ENCODE results near the gene APOL4. TPM values are rescaled to one million over a fixed set of nuclear protein-coding genes. Genes with fewer than 3 reads are reported as not detected.

Gene APOL4
- total and polyA plus RNA-seq, 2 of the 4 experiments (the other 2 are of a cell fraction) = 0.07 TPM; not detected in 1

DNA sequence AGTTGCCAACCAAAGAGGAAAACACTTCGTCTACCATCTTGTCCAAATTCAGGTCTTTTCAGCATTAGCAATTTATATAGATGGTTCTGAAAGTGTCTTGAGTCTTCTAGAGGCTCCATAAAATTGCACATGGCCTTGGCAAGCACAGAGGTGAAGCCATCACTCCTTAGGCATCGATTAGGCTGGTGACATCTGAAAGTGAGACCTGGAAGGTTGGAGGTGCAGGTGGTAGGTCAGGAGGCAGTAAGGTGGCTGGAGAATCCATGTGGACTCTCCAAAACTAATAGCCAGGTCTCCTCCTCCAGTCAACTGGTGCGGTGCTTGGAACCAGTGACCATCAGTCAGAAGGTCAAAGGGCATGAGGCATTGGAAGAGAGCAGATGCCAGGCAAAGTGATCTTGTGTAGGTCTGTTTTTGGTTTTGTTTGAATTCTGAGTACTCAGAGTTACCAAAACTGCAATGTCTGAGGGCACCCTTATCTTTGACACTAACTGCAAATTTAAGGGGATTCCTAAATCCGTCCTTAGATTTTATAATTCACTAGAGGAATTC is 44.3 kb upstream of the APOL4 start:
- intact Hi-C loops (cut with micrococcal nuclease) = no loop called here
- Histone ChIP-seq H3K79me1 (ENCODE audit: low read depth in 1 of 2, low read length in 2 of 2) (no peaks in the 10 kb centered on the region), H3K9me3 (ENCODE audit: control insufficient read depth, insufficient read depth, low read length) (no peaks in the 10 kb centered on the region), H2AK5ac (ENCODE audit: low read depth, low read length) (no peak overlapping the region), H3K9ac (ENCODE audit: low read depth, low read length) (no peak overlapping the region), H2BK15ac (ENCODE audit: low read depth, low read length) (no peak overlapping the region), H3K36me3 (ENCODE audit: control insufficient read depth, insufficient read depth, low read length) (no peaks in the 10 kb centered on the region), H3K27ac (ENCODE audit: insufficient read depth, low read length) (no peak overlapping the region), H3K18ac (ENCODE audit: low read depth, low read length) (no peak overlapping the region), H3K4me3 (ENCODE audit: insufficient read depth, low read depth, low read length) (no peak overlapping the region), H2BK5ac (ENCODE audit: low read depth, low read length, poor library complexity, severe bottlenecking) (no peak overlapping the region), H2AFZ (replicated peaks; ENCODE audit: low read length, poor library complexity) (no peak overlapping the region), H2BK120ac (ENCODE audit: low read depth, low read length) (no peak overlapping the region), H3K4ac (ENCODE audit: low read depth, low read length) (no peak overlapping the region), H3K4me1 (ENCODE audit: control insufficient read depth, insufficient read depth, low read length) (no peaks in the 10 kb centered on the region), H3K14ac (replicated peaks; ENCODE audit: low read depth, low read length) (no peak overlapping the region), H2AK9ac (replicated peaks; ENCODE audit: low read depth, low read length, poor library complexity) (no peak overlapping the region), H3K23ac (ENCODE audit: low read depth, low read length) (no peak overlapping the region), H4K20me1 (ENCODE audit: insufficient read depth, low read length) (no peaks in the 10 kb centered on the region), H3K4me2 (ENCODE audit: low read depth, low read length) (no peak overlapping the region), H4K91ac (ENCODE audit: insufficient read depth, low read depth, low read length) (no peak overlapping the region), H3K9me1 (ENCODE audit: insufficient read depth, low read length) (no peaks in the 10 kb centered on the region), H4K8ac (ENCODE audit: low read depth in 2 of 2, low read length in 2 of 2) (no peak overlapping the region), H4K5ac (ENCODE audit: low read depth, low read length) (no peak overlapping the region), H2BK20ac (ENCODE audit: low read depth, low read length) (no peak overlapping the region), H3K27me3 (ENCODE audit: control insufficient read depth, insufficient read depth, low read length) (no peaks in the 10 kb centered on the region), H3K56ac (ENCODE audit: extremely low read depth, insufficient read depth, low read length) (no peak overlapping the region)
- TF ChIP-seq MXI1 (IDR thresholded peaks at IDR 0.05; ENCODE audit: borderline replicate concordance, low read depth, low read length) = no peak
- TF ChIP-seq MAFK (IDR thresholded peaks at IDR 0.05; ENCODE audit: low read depth, low read length) = no peak
- no peak for TF ChIP-seq RCOR1 (IDR thresholded peaks at IDR 0.05; ENCODE audit: insufficient replicate concordance, low read length)
- no peak for TF ChIP-seq NFE2L2 (IDR thresholded peaks at IDR 0.05; ENCODE audit: low read depth, low read length)
- no peak for TF ChIP-seq RFX5 (IDR thresholded peaks at IDR 0.05; ENCODE audit: low read depth, low read length)
- TF ChIP-seq, protein P1, sequence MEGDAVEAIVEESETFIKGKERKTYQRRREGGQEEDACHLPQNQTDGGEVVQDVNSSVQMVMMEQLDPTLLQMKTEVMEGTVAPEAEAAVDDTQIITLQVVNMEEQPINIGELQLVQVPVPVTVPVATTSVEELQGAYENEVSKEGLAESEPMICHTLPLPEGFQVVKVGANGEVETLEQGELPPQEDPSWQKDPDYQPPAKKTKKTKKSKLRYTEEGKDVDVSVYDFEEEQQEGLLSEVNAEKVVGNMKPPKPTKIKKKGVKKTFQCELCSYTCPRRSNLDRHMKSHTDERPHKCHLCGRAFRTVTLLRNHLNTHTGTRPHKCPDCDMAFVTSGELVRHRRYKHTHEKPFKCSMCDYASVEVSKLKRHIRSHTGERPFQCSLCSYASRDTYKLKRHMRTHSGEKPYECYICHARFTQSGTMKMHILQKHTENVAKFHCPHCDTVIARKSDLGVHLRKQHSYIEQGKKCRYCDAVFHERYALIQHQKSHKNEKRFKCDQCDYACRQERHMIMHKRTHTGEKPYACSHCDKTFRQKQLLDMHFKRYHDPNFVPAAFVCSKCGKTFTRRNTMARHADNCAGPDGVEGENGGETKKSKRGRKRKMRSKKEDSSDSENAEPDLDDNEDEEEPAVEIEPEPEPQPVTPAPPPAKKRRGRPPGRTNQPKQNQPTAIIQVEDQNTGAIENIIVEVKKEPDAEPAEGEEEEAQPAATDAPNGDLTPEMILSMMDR (conservative IDR thresholded peaks at IDR 0.05; ENCODE audit: low read depth, low read length) = no peak
- no peak for TF ChIP-seq ELK1 (IDR thresholded peaks at IDR 0.05; ENCODE audit: borderline replicate concordance, low read depth, low read length)
- ChIA-PET CTCF (no interaction called here), POLR2A (ENCODE audit: unreplicated experiment) (no interaction called here)
- ATAC-seq (ENCODE audit: low read depth) = no peak
- no CpG with 5 or more reads among the region's 4 CpGs for WGBS, 2 experiments (ENCODE audit: extremely low coverage in 2 of 2, insufficient read length in 1 of 2)
- DNase-seq = no peak
- in situ Hi-C loops (cut with MboI; ENCODE audit: low sequenced_read_pairs) = no loop called here
- dilution Hi-C loops (cut with HindIII; ENCODE audit: low sequenced_read_pairs, unreplicated experiment) = no loop called here
- BruUV-seq (replicated peaks) = no TSS peak
